ENCODE measurements around the gene ZMIZ2. TPM values are rescaled to one million over a fixed set of nuclear protein-coding genes. Genes with fewer than 3 reads are reported as not detected.

Gene ZMIZ2
- total and polyA plus RNA-seq, 2 of the 8 experiments (the other 6 are each of a cell fraction or from before 2014, with no cell fraction given): 24.4 to 66.4 TPM

GRCh38 chr7:44700322-44700721, 48.3 kb upstream of the ZMIZ2 start:
- H3K18ac ChIP-seq (ENCODE audit: extremely low read depth, low read length): no peak overlapping the region
- ChIA-PET POLR2A (ENCODE audit: partially characterized antibody) (interaction anchor here (1.6 kb wide), 1 partner anchor 134 kb away, joined by 3 read pairs; no protein-coding TSS in a partner anchor), CTCF (ENCODE audit: partially characterized antibody) (interaction anchor here (0.6 to 1.3 kb wide), 4 partner anchors 10 to 83 kb away, joined by 3 to 4 read pairs (median 4); no protein-coding TSS in a partner anchor)
- H2BK15ac ChIP-seq (ENCODE audit: low read length): no peak overlapping the region
- no peak overlapping the region for H2AK5ac ChIP-seq (ENCODE audit: low read depth, low read length)
- no peaks in the 10 kb centered on the region for H3K79me1 ChIP-seq (ENCODE audit: low read depth, low read length)
- peaks cover 0 to 4% of the 10 kb centered on the region in 2 experiments for H4K20me1 ChIP-seq (replicated peaks in 1 of 2; ENCODE audit: control insufficient read depth in 1 of 2, insufficient read depth in 2 of 2, low read length in 2 of 2)
- H4K8ac ChIP-seq (ENCODE audit: extremely low read depth, insufficient read depth, low read length): no peak overlapping the region
- no peak for FAIRE-seq
- H2BK5ac ChIP-seq (ENCODE audit: low read depth, low read length): no peak overlapping the region
- no peak overlapping the region for H3K23ac ChIP-seq (ENCODE audit: insufficient read length)
- no peak overlapping the region for H2BK12ac ChIP-seq (ENCODE audit: low read depth, low read length)
- H3K27ac ChIP-seq (ENCODE audit: low read depth, low read length): no peak overlapping the region
- H4K91ac ChIP-seq (replicated peaks; ENCODE audit: insufficient read length, low read length): no peak overlapping the region
- H3K36me3 ChIP-seq (ENCODE audit: control insufficient read depth in 2 of 4, insufficient read depth in 4 of 4, low read length in 3 of 4): peaks cover 9 to 37% (median 22%) of the 10 kb centered on the region in 4 experiments
- DNase-seq (ENCODE audit: low read depth in 1 of 2, low spot score in 2 of 2): no peak
- no peak overlapping the region for H3K9ac ChIP-seq (replicated peaks in 1 of 4; ENCODE audit: extremely low read depth in 1 of 4, low read depth in 3 of 4, low read length in 3 of 4)
- no peak overlapping the region for H2AFZ ChIP-seq (ENCODE audit: low read length)
- no peaks in the 10 kb centered on the region for H3K79me2 ChIP-seq (ENCODE audit: control insufficient read depth in 1 of 2, insufficient read depth in 2 of 2, low read length in 2 of 2)
- H3K4me2 ChIP-seq (ENCODE audit: insufficient read depth in 1 of 2, low read depth in 2 of 2, low read length in 2 of 2): no peak overlapping the region
- no peak for TF ChIP-seq SUZ12 (IDR thresholded peaks at IDR 0.05; ENCODE audit: low read length)
- no peak for TF ChIP-seq CBX8 (IDR thresholded peaks at IDR 0.05; ENCODE audit: borderline replicate concordance, low read depth, low read length)
- no peak for TF ChIP-seq JUND (IDR thresholded peaks at IDR 0.05; ENCODE audit: low read length)
- no peak for TF ChIP-seq TCF12 (IDR thresholded peaks at IDR 0.05; ENCODE audit: low read depth, low read length)
- no peak for TF ChIP-seq POLR2A (IDR thresholded peaks at IDR 0.05; ENCODE audit: control extremely low read depth in 1 of 2, low read depth in 2 of 2, low read length in 2 of 2)
- no peak for TF ChIP-seq ATF2 (IDR thresholded peaks at IDR 0.05; ENCODE audit: low read length)
- TF ChIP-seq JUN (IDR thresholded peaks at IDR 0.05; ENCODE audit: low read depth, low read length): no peak
- TF ChIP-seq KDM5A (IDR thresholded peaks at IDR 0.05; ENCODE audit: low read length): no peak
- no peak for TF ChIP-seq NANOG (IDR thresholded peaks at IDR 0.05; ENCODE audit: insufficient read depth, low read depth, low read length, poor library complexity, severe bottlenecking)
- no peak for TF ChIP-seq ZNF274 (IDR thresholded peaks at IDR 0.05; ENCODE audit: borderline replicate concordance, extremely low read depth, low read length)
- no peaks in the 10 kb centered on the region for H3K9me3 ChIP-seq (ENCODE audit: insufficient read depth in 2 of 2, low read depth in 1 of 2, low read length in 1 of 2)
- no peaks in the 10 kb centered on the region for H3K23me2 ChIP-seq (ENCODE audit: low read depth, low read length)
- no peak overlapping the region for H3K4ac ChIP-seq (replicated peaks; ENCODE audit: insufficient read length, low read depth, low read length)
- 84% methylated on average over 8 of the region's 8 CpGs; no CpG with 5 or more reads in 1 of the 2 experiments for WGBS, 2 experiments (ENCODE audit: extremely low coverage in 1 of 2, insufficient coverage in 1 of 2, insufficient read length in 1 of 2, insufficient replicate concordance in 2 of 2, low coverage in 1 of 2, low lambda C conversion rate in 2 of 2, missing lambda C conversion rate in 1 of 2)
- no peak overlapping the region for H3K56ac ChIP-seq (replicated peaks; ENCODE audit: insufficient read length, low read depth, low read length)
- H3K14ac ChIP-seq (ENCODE audit: insufficient read length): no peak overlapping the region
- H3K4me3 ChIP-seq (ENCODE audit: extremely low read depth in 1 of 4, insufficient read depth in 2 of 4, low read depth in 3 of 4, low read length in 4 of 4): no peak overlapping the region
- no peak overlapping the region for H2BK20ac ChIP-seq (ENCODE audit: low read length)
- H3K27me3 ChIP-seq (replicated peaks in 1 of 4; ENCODE audit: control insufficient read depth in 3 of 4, extremely low read depth in 1 of 4, insufficient read depth in 3 of 4, low read length in 3 of 4): no peaks in the 10 kb centered on the region
- no peak overlapping the region for H2BK120ac ChIP-seq (replicated peaks; ENCODE audit: low read depth, low read length)
- no peaks in the 10 kb centered on the region for H3K4me1 ChIP-seq (replicated peaks in 1 of 4; ENCODE audit: control insufficient read depth in 3 of 4, insufficient read depth in 4 of 4, low read length in 3 of 4)
- no peak overlapping the region for H4K5ac ChIP-seq (ENCODE audit: insufficient read length, low read depth, low read length)

Data from H1 (cell line).